ENCODE measurements around the gene BRF1.
A peak's percentile ranks its signal among the peaks of the same experiment; 100 is the strongest.
"Not testable (repeated sequence)": the region's sequence is repeated elsewhere in the genome, so short reads cannot be mapped to it uniquely, and the experiment has no call there.

BRF1 gene

DNA sequence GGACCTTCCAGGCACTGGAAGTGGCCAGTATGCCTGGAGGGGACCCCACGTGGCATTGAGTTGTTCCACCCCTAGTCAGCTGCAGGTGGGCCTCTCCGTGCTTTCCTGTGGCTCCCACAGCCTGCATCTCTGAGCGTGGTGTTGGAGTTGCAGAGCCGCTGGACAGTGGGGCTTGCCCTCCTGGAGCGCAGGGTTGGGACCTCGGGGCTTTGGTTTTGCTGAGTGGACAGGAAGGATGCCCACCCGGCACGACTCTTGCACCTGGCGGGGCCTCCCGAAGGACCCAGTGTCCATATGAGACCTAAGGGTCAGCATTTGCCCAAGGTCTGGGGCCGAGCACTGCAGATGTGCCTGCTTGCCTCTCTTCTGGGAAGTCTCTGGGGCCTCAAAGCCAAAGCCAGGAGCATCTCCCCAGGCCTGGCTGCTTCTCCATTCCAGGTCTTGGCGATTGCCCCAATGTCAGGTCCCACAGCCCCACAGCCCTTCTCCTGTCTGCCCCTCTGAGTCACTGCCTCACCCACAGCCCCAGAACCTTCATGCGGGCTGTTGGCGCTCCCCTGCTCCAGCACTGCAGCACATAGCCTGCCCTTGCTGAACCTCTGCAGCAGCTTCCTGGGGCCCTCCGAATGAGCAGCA is 15.3 kb upstream of the BRF1 start:
- DNase-seq (ENCODE audit: low read depth in 2 of 2): no peak

DNA sequence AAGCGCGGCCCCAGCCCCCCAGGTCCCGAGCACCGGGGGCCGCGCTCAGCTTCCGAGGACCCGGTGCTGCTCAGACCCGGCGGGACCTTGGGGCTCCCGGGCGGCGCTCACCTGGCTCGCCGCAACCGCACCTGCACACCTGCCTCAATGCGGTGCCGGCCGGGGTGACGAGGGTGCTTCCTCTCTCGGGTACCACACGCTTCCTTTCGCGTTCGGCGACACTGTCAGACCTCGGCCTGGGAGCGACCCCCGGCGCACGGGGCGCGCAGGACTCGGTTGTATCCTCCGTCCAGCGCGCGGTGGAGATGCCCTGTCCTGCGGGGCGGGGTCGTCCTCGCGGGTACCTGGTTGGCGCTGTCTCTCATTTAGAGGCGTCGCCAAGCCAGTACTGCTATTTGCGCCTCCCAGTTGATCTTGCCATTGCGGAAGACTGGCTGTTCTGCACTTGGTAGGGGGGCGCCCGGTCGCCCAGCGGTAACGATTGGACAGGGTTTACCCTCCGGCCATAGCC is 14.5 kb upstream of the BRF1 start:
- DNase-seq (ENCODE audit: low read depth in 2 of 2): no peak

DNA sequence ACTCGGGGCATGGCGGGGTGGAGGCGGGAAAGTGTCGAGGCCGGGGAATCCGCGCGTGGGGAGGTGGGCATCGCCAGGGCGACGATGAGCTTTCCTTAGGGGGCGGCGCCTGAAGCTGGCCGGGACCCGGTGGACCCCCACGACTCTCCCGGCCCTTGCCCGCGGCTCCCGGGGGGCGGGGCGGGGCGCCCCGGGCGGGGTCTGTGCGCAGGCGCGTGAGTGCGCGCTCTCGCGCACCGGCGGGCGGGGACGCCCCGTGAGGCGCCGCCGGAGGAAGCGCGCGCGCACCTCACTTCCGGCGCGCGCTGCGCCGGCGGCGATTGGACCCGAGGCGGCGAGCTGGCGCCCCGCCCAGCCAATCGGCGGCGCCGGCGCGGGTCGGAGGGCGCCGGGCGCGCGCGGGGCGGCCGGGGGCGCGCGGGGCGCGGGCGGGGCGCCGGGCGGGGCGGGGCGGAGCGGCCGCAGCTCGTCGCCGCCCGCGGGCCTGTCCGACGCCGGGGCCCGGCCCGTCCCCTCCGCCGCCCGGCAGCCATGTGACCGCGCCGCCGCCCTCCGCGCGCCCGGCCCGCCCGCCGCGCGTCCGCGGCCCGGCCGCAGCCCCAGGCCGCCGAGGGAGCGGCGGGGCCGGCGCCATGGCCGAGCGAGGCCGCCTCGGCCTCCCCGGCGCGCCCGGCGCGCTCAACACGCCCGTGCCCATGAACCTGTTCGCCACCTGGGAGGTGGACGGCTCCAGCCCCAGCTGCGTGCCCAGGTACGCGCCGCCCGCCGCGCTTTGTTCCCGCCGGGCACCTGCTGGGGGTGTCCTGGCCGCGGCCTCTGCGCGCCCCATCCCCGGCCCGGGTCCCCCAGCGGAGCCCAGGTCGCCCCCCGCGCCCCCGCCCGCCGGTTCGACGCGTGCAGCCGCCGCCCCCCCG is 13.7 kb upstream of the BRF1 start, which contains the start of gene PACS2:
Gene PACS2 (plus strand): TSS at position 462 of the 914 bp plus-strand sequence. CDS start 171 bp downstream, at position 633.
- peak; percentile 67 to 70 for DNase-seq (ENCODE audit: low read depth in 2 of 2)

DNA sequence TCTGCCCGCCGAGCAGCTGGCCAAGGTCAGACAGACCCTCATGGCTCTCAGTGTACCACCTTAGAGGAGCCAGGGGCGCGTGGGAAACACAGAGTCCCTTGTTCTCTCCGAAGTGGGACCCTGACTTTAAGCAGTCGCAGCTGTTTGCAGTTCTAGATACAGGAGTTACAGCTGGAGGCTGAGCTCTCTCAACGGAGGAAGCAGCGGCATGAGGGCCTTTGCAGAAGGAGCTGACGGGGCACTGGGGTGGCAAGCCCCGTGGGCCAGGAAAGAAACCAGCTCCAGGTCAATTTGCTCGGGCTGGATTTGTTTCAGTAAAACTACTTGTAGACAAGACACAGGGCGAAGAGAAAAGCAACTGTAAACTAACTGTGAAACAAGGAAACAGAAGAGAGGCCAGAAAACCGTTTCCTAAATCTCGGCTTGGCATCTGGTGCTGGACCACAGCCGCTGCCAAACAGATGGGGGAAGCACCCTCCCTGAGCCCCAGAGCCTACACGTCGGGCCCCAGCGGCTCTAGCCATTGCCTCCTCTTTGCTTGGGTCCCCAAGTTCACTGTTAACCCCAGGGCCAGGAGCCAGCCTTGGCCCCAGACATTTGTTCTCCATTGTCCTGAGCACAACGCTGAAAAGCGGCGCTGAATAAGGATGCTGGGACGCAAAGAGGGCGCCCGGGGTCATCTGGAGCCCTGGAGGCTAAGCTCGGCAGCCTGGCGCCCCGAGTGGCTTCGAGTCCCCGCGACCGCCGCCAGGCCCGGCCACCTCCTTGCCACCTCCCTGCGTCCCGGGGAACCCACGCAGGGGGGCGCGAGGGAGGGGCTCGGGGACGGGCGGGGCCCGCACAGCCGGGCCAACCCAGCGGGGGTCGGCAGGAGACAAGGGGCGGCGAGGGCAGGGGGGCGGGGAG is 12.8 kb upstream of the BRF1 start:
- no peak for DNase-seq (ENCODE audit: low read depth in 2 of 2)

DNA sequence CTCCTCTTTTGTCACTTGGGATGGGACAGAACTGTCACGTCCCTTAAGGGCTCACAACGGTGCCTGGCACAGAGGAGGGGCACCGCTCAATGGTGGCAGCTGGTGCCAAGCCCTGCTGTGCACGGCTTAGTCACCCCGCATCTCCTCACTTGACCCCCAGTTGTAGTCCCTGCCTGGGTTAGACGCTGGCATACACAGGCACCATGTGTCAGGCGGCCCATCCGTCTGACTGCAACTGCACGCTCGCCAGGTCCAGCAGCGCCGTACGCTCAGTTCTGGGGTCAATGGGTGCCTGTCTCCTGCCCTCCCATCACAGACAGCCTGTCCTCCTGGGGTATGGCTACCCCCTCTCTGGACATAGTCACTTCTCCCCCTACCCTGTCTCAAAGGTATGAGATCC is 12.2 kb upstream of the BRF1 start:
- DNase-seq (ENCODE audit: low read depth in 2 of 2): no peak

DNA sequence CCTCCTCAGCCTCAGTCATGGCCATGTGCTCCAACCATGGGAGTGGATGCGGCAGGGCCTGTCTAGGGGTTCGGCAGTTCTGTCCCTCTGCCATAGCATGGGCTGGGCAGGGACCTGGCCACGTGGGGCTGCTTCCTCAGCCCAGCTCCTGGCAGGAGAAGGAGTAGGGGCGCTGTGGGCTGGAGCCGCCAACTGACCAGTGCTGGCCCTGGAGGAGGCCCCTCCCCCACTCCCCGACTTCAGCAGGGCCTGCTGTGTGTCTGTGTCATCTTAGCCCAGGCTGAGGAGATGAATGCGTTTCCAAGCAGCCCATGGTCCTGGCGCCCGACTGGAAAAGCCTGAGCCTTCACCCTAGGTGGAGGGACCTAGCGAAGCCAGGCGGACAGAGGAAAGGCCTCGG is 11.0 kb upstream of the BRF1 start:
- DNase-seq (ENCODE audit: low read depth in 2 of 2): no peak

DNA sequence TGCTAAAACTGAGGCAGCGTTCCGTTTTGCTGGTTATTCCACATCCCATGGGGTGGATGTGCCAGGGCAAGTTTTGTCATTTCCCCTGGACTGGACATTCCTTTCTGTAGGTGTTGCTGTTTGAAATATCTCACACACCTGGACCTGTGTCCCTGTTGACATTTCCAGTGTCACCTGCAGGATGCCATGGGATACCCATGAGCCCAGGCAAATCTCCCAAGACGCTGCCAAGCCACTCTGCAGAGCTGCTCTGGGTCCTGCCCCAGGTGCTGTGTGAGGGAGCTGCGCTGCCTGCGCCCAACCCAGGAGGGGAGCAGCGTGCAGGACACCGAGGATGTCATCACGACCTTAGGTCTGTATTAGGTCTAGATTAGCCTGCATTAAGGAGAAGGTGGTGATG is 8.6 kb upstream of the BRF1 start:
- no peak for DNase-seq (ENCODE audit: low read depth in 2 of 2)

DNA sequence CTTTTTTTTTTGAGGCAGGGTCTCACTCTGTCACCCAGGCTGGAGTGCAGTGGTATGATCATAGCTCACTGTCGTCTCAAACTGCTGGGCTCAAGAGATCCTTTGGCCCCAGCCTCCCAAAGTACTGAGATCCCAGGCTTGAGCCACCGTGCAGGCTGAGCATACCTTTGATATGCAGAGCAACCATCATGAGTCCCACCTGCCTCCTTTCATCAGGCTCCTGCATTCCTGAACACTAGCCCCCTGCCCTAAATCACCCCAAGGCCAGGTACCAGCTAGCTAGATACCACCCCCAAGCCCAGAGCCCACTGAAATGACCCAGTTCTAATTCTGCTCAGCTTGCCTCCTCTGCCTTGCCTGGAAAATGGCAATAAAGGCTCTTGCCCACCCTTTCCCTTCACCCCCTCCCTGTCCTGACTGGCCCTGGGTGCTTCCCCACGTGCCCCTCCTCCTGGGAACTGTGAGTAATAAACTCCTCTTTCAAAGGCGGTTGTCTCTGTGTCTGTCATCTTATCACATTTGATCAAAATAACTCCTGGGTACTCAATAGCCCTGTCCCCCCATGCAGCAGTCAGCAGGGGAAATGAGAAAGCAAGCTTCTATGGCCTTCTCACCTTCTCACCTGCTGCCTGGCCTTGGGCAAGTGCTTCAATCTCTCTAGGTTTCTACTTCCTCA is 6.4 kb upstream of the BRF1 start:
- DNase-seq (ENCODE audit: low read depth in 2 of 2): no peak

DNA sequence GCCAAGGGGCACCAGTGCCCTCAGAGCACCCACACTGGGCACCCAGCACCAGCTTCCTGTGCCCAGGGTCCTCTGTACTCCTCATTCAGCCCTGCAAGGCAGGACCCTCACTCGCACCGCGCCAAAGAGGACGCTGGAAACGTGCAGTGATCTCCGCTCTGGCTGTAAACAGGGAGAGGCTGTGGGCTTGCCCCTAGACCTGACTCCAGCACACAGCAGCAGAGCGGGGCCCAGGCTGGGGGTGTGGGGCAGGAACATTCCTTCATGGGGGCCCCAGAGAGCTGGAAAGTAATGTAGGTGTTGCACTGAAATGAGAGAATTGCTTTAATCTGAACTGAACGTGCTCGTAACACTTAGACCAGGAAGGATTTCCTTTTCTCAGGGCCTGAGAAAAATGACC is 5.0 kb upstream of the BRF1 start:
- DNase-seq (ENCODE audit: low read depth in 2 of 2): no peak

DNA sequence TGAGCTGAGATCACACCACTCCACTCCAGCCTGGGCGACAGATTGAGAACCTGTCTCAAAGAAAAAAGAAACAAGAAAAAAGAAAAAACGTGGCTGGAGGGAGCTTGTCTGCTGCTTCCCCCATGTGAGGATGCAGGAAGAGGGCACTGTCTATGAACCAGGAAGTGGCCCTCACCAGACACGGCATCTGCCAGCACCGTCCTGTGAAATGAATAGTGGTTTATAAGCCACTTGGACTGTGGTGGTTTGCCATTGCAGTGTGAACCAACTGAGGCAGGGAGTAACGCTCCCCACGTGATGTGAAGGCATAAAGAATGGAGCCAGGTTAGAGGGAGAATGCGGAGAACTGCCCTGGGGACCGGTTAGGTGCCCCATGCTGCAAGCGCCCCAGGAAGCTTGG is 4.5 kb upstream of the BRF1 start:
- DNase-seq (ENCODE audit: low read depth in 2 of 2): no peak

DNA sequence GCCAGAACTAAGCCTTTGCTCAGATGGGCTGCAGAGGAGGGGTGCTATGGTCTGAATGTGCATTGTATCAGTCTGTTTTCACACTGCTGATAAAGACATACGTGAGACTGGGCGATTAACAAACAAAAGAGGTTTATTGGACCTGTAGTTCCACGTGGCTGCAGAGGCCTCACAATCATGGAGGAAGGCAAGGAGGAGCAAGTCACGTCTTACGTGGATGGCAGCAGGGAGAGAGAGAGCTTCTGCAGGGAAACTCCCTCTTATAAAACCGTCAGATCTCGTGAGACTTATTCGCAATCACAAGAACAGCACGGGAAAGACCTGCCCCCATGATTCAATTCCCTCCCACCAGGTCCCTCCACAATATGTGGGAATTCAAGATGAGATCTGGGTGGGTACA is 3.8 kb upstream of the BRF1 start:
- no peak for DNase-seq (ENCODE audit: low read depth in 2 of 2)

DNA sequence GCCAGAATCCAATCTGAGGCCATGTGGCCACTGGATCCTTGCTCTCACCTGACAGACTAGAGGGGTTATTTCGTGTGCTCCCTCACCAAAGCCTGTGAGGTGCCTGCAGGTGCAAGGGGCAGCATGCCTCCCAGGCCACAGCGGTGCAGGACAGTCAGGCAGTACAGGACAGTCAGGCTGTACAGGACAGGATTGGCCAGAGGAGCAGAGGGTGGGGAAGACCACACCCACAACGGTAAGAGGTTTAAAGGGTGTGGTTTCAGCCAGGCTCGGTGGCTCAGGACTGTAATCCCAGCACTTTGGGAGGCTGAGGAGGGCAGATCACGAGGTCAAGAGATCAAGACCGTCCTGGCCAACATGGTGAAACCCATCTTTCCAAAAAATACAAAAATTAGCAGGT is 3.1 kb upstream of the BRF1 start:
- no peak for DNase-seq (ENCODE audit: low read depth in 2 of 2)

DNA sequence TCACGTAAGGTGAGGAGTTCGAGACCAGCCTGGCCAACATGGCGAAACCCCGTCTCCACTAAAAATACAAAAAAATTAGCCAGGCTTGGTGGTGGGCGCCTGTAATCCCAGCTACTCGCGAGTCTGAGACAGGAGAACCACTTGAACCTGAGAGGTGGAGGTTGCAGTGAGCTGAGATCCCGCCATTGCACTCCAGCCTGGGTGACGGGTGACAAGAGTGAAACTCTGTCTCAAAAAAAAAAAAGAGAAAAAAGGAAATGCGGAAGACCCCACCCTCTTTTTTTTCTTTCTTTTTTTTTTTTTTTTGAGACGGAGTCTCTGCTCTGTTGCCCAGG is 1.1 kb upstream of the BRF1 start:
- DNase-seq (ENCODE audit: low read depth in 2 of 2): not testable (repeated sequence)

DNA sequence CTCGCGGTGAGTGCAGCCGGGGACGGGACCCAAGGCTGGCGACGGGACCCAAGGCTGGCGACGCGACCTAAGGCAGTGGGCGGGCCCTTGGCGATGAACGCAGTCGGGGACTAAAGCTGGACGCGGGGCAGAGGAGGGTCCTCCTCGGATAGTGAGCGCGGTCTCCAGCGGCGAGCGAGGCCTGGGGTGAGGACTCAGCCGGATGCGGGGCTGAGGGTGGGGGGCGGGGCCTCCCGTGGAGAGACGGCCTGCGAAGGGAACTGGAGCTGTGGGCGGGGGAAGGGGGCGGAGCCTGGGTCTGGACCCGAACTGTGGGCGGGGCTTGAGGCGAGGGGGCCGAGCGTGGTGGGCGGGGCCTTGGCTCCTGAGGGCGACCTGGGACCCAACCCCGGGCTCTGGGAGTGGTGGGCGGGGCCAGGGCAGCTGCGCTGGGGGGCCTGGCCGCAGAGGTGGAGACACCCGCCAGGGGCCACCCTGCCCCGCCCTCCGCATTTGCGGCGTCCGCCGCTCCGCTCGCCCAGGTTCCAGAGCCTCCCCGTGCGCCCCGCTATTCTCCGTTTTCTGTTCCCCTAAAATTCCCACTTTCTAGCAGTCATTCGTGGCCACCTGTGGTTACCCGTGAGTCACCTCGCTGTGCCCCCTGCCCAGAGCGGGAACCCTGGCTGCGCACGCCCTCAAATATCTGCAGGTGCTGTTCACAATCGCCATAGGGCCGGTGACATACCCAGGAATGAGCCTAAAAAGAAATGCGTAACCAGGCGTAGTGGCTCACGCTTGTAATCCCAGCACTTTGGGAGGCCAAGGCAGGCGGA is 508 bp upstream of the BRF1 start:
- peak; percentile 99 to 100 for DNase-seq (ENCODE audit: low read depth in 2 of 2)

DNA sequence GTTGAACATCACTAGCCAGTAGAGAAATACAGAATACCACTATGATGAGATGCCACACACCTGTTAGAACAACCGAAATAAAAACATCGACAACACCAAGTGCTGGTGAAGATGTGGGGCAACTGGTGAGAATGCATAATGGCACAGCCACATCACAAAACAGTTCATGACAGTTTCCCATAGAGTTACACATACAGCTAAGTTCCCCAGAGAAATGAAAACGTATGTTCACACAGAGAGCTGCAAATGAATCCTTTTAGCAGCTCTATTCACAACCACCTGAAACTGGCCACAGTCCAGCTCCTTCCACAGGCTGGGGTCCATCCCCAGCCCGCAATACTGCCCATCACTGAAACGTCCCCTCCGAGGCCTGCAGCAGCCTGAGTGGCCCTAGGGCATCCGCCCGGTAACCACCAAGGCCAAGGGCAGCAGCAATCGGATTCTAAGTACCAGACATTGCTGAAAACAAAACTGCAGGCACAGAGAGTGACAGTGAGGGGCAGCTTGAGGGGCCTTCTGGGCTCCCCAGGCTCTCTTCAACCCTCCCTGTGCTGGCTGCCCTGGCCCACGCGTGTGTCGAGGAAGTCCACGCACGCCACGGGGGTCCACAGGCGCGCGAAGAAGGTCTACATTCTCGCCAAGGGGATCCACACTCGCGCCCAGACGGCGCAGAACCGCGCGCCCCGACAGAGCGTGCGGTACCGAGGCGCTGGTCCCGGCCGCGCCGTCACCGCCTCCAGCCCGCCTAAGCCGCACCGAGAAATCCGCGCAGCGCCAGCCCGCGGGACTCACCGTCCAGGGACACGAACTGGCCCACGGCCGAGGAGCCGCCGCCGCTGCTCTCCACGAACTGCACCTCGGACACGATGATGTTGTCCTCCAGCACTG is 903 bp downstream of the BRF1 start:
- DNase-seq (ENCODE audit: low read depth in 2 of 2): no peak

DNA sequence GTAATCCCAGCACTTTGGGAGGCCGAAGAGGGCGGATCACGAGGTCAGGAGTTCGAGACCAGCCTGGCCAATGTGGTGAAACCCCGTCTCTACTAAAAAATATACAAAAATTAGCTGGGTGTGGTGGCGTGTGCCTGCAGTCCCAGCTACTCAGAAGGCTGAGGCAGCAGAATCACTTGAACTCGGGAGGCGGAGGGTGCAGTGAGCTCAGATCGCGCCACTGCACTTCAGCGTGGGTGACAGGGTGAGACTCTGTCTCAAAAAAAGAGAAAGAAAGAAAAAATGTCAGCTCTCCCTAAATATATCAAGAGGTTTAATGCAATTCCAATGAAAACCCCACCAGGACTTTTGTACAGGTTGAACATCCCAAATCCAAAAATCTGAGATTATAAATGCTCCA is 3.5 kb downstream of the BRF1 start:
- DNase-seq (ENCODE audit: low read depth in 2 of 2): not testable (repeated sequence)

DNA sequence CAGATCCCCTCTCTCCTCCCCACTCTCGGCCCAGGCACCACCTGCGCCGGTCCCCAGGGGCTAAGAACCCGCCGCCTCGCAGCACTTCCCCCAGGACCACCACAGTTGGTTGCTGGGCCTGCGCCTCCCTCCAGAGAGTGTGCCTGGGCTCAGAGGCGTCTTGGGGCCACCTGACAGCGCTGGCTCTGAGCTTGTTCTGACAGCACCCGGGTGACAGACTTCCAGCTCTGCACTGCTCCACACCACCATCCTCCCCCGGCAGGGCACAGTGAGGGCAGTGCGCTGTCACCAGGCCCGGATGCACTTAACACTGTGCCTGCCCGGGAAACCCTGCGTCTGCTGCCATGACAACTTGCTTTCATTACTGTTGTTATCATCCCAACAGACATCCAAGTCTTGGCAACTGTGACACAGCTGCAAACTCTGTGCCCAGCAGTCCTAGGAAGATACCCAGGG is 6.6 kb downstream of the BRF1 start:
- DNase-seq (ENCODE audit: low read depth in 2 of 2): peak; percentile 35 to 56

DNA sequence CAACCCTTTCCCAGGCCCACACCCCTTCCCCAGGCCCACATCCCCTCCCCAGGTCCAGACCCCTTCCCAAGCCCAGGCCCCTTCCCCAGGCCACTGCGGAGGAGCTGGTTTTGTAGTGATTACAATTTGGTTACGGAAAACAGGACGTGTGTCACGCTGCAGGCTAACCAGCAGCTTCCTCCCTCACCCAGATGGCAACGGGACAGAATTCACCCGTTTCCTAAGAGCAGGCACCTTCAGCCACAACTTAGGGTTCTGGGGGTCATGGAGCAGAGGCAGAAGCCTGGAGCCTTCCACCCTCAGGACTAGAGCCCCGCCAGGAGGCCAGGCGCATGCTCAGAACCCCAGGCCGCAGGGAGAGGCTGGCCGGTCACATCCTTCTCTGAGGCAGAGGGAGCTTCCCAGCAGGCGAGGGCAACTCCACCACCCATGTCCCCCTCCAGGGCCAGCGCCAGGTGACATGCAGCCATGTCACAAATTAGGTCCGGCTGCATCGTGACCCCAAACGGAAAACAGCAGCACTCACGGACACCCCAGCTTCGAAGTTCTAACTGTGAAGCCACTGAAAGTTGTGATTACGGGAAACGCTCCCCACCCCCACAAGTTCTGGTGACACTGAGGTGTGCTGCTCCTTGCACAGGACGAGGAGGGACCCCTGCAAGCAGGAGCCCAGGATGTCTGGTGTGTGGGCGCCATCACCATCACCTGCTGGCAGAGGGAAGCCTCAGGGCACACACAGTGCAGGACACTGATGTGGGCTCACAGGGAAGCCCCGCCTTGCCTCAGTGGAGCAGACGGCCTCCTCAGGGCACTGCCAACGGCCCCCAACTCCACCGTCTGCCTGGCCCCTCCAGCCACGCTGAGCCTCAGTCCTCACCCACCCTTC is 7.7 kb downstream of the BRF1 start:
- DNase-seq (ENCODE audit: low read depth in 2 of 2): peak in 1 of 2 donors; percentile 49
